Measurements from ENCODE around the gene PPP6R3. TPM values are rescaled to one million over a fixed set of nuclear protein-coding genes. Genes with fewer than 3 reads are reported as not detected.

The PPP6R3 gene
- polyA plus RNA-seq, 1 of the 3 experiments (the other 2 are of a cell fraction), result 28.1 TPM

GRCh38 chr11:68564261-68564660 lies 103.7 kb downstream of the PPP6R3 start:
- no peaks in the 10 kb centered on the region; a peak in 1 of 4 replicates for H3K4me1 ChIP-seq (ENCODE audit: control insufficient read depth in 1 of 2, insufficient read depth in 2 of 2, low read depth in 1 of 2, low read length in 1 of 2)
- H3K27me3 ChIP-seq (ENCODE audit: insufficient read depth), result no peaks in the 10 kb centered on the region
- H3K36me3 ChIP-seq (replicated peaks in 1 of 2; ENCODE audit: control insufficient read depth in 1 of 2, insufficient read depth in 2 of 2, low read length in 1 of 2), result peaks cover 58 to 68% of the 10 kb centered on the region in 2 experiments
- H3K9me3 ChIP-seq, result no peaks in the 10 kb centered on the region
- no peaks in the 10 kb centered on the region; the same call in 1 of the 2 replicates for H4K20me1 ChIP-seq (ENCODE audit: insufficient read depth)
- no peak overlapping the region for H3K4me3 ChIP-seq (ENCODE audit: low read depth in 2 of 2, low read length in 1 of 2)
- H2AFZ ChIP-seq (ENCODE audit: low read depth), result no peak overlapping the region
- POLR2A ChIA-PET, result no interaction called here
- peaks cover 12% of the 10 kb centered on the region for H3F3A ChIP-seq (replicated peaks; ENCODE audit: insufficient read depth)
- DNase-seq, result no peak
- no peak overlapping the region for H3K9ac ChIP-seq
- peaks cover 33% of the 10 kb centered on the region for H3K79me2 ChIP-seq (ENCODE audit: insufficient read depth)
- 98% methylated on average over 3 of the region's 3 CpGs for WGBS (ENCODE audit: low lambda C conversion rate)
- CTCF ChIA-PET, result interaction anchor here (0.9 kb wide), 1 partner anchor 29 kb away, joined by 3 read pairs; no protein-coding TSS in a partner anchor
- no peaks in the 10 kb centered on the region for H3K9me2 ChIP-seq
- no peak overlapping the region for H3K4me2 ChIP-seq
- H3K27ac ChIP-seq (ENCODE audit: low read depth in 2 of 2, low read length in 1 of 2), result no peak overlapping the region
- no peak for TF ChIP-seq GABPA (IDR thresholded peaks at IDR 0.05; ENCODE audit: low read depth)
- no peak for TF ChIP-seq PBX3 (IDR thresholded peaks at IDR 0.05)
- no peak for TF ChIP-seq CHD2 (IDR thresholded peaks at IDR 0.05; ENCODE audit: low read length, partially characterized antibody)
- TF ChIP-seq ZBTB33 (IDR thresholded peaks at IDR 0.05; ENCODE audit: borderline replicate concordance, low read depth), result no peak
- TF ChIP-seq RFX5 (IDR thresholded peaks at IDR 0.05; ENCODE audit: low read length), result no peak
- TF ChIP-seq NFIC (IDR thresholded peaks at IDR 0.05; ENCODE audit: borderline replicate concordance), result no peak
- no peak for TF ChIP-seq FOSL2 (IDR thresholded peaks at IDR 0.05; ENCODE audit: borderline replicate concordance, low read depth)
- no peak for TF ChIP-seq USF2 (IDR thresholded peaks at IDR 0.05; ENCODE audit: borderline replicate concordance, low read depth, low read length)
- TF ChIP-seq NRF1 (IDR thresholded peaks at IDR 0.05; ENCODE audit: low read depth, low read length), result no peak
- TF ChIP-seq USF1 (IDR thresholded peaks at IDR 0.05; ENCODE audit: borderline replicate concordance, low read depth), result no peak
- no peak for TF ChIP-seq MAX (IDR thresholded peaks at IDR 0.05; ENCODE audit: low read depth)
- TF ChIP-seq MEF2A (IDR thresholded peaks at IDR 0.05; ENCODE audit: borderline replicate concordance, low read depth), result no peak
- TF ChIP-seq SIN3A (IDR thresholded peaks at IDR 0.05; ENCODE audit: borderline replicate concordance, low read depth, low read length), result no peak

Data from SK-N-SH (cell line).